Stimulated activated CD4-positive, alpha-beta T cell treated with anti-CD3 and anti-CD28 coated beads, Interleukin-15, amount 100 ng/mL, for 24 hours (primary cell): ENCODE results near the gene RSRC2.
"Not testable (repeated sequence)": the region's sequence is repeated elsewhere in the genome, so short reads cannot be mapped to it uniquely, and the experiment has no call there.

Source experiments
- DNase-seq: peaks from one replicate; pipeline ENCODE4 v3.0.0-alpha.2; 2020

RSRC2 gene

GRCh38 chr12:122526683-122527477 is at the start of gene RSRC2, which contains the start of gene KNTC1:
Gene RSRC2, minus strand, starts transcription at chr12:122526936. Its CDS starts 83 bp downstream, at chr12:122526853.
Gene KNTC1, plus strand, starts transcription at chr12:122527249. Its CDS starts 2,815 bp downstream, at chr12:122530064.
- DNase-seq, result peak; percentile 99

GRCh38 chr12:122571821-122572220 is 45.1 kb upstream of the RSRC2 start:
- DNase-seq, result no peak

- DNase-seq, result not testable (repeated sequence)
Measured at GRCh38 chr12:122570006-122570405, 43.3 kb upstream of the RSRC2 start.

- no peak for DNase-seq
Measured at GRCh38 chr12:122569288-122569687, 42.6 kb upstream of the RSRC2 start.

- DNase-seq, result not testable (repeated sequence)
Measured at GRCh38 chr12:122566816-122567215, 40.1 kb upstream of the RSRC2 start.

- no peak for DNase-seq
Measured at GRCh38 chr12:122563361-122563760, 36.6 kb upstream of the RSRC2 start.

GRCh38 chr12:122560138-122560537 is 33.4 kb upstream of the RSRC2 start:
- no peak for DNase-seq

- no peak for DNase-seq
Measured at GRCh38 chr12:122558745-122559641, 32.3 kb upstream of the RSRC2 start.

- no peak for DNase-seq
Measured at GRCh38 chr12:122547330-122547729, 20.6 kb upstream of the RSRC2 start.

- DNase-seq, result no peak
Measured at GRCh38 chr12:122545855-122546254, 19.1 kb upstream of the RSRC2 start.

GRCh38 chr12:122544537-122544936 is 17.8 kb upstream of the RSRC2 start:
- DNase-seq, result no peak

- DNase-seq, result no peak
Measured at GRCh38 chr12:122538496-122538895, 11.8 kb upstream of the RSRC2 start.

- no peak for DNase-seq
Measured at GRCh38 chr12:122537021-122537420, 10.3 kb upstream of the RSRC2 start.

- DNase-seq, result no peak
Measured at GRCh38 chr12:122533856-122534255, 7.1 kb upstream of the RSRC2 start.

GRCh38 chr12:122528992-122529391 is 2.3 kb upstream of the RSRC2 start:
- DNase-seq, result no peak

GRCh38 chr12:122528582-122528981 is 1.8 kb upstream of the RSRC2 start:
- no peak for DNase-seq

GRCh38 chr12:122527478-122527944 is 775 bp upstream of the RSRC2 start:
- DNase-seq, result peak; percentile 44

GRCh38 chr12:122523846-122524718 is 2.7 kb downstream of the RSRC2 start:
- no peak for DNase-seq

- DNase-seq, result no peak
Measured at GRCh38 chr12:122523280-122523679, 3.5 kb downstream of the RSRC2 start.

GRCh38 chr12:122520676-122521075 is 6.1 kb downstream of the RSRC2 start:
- no peak for DNase-seq

- DNase-seq, result no peak
Measured at GRCh38 chr12:122519418-122519817, 7.3 kb downstream of the RSRC2 start.

GRCh38 chr12:122518908-122519307 is 7.8 kb downstream of the RSRC2 start:
- no peak for DNase-seq

- no peak for DNase-seq
Measured at GRCh38 chr12:122517877-122518276, 8.9 kb downstream of the RSRC2 start.
